Neural cell (in vitro differentiated cells): ENCODE results near the gene METAP2. TPM values are rescaled to one million over a fixed set of nuclear protein-coding genes. Genes with fewer than 3 reads are reported as not detected.

Experiments used
- H2AFZ ChIP-seq: fragments of 200-600, 300-800 bp; sonication (generic), shearing (Covaris generic); 2 replicates; pipeline ENCODE4 v1.6.0; 2014; ENCODE audit warnings: low read depth, mild to moderate bottlenecking, antibody characterized with exemption, low read length, moderate library complexity
- H3F3A ChIP-seq: fragments of 200-600 bp; shearing (Covaris generic); 2 replicates; pipeline ENCODE4 v1.6.1; 2016; ENCODE audit warnings: mild to moderate bottlenecking, moderate library complexity, mixed read lengths, antibody characterized with exemption, low read length; ENCODE audit not compliant: insufficient read depth, poor library complexity, severe bottlenecking
- H3K27ac ChIP-seq: fragments of 200-600, 300-800 bp; sonication (generic), shearing (Covaris generic); 2 replicates; pipeline ENCODE4 v1.5.1; 2014; ENCODE audit warnings: mild to moderate bottlenecking, low read length, moderate library complexity
- H3K27me3 ChIP-seq: fragments of 300-800, 200-600 bp; sonication (generic), shearing (Covaris generic); 2 replicates; pipeline ENCODE4 v1.6.0; 2014; ENCODE audit warnings: mild to moderate bottlenecking, low read depth, low read length, moderate library complexity; ENCODE audit not compliant: insufficient read depth
- H3K36me3 ChIP-seq: fragments of 300-800, 200-600 bp; sonication (generic), shearing (Covaris generic); 2 replicates; pipeline ENCODE4 v1.5.1; 2014; ENCODE audit warnings: mild to moderate bottlenecking, antibody characterized with exemption, low read length, moderate library complexity; ENCODE audit not compliant: insufficient read depth
- H3K4me2 ChIP-seq: fragments of 300-800, 200-600 bp; sonication (generic), shearing (Covaris generic); 2 replicates; pipeline ENCODE4 v1.6.0; 2014; ENCODE audit warnings: mild to moderate bottlenecking, low read length
- H3K4me3 ChIP-seq: fragments of 300-800, 200-600 bp; sonication (generic), shearing (Covaris generic); 2 replicates; pipeline ENCODE4 v1.5.1; 2014; ENCODE audit warnings: mild to moderate bottlenecking, low read length, moderate library complexity
- H3K79me2 ChIP-seq: fragments of 200-600 bp; shearing (Covaris generic); replicated peaks from 2 replicates; pipeline ENCODE4 v1.6.0; 2014; ENCODE audit warnings: mild to moderate bottlenecking, low read length, moderate library complexity; ENCODE audit not compliant: insufficient read depth
- H3K9ac ChIP-seq: fragments of 300-800, 200-600 bp; sonication (generic), shearing (Covaris generic); 2 replicates; pipeline ENCODE4 v1.6.1; 2016; ENCODE audit warnings: mild to moderate bottlenecking, low read length, mixed read lengths
- H3K9me2 ChIP-seq: fragments of 200-600 bp; shearing (Covaris generic); 2 replicates; pipeline ENCODE4 v1.6.1; 2016; ENCODE audit warnings: mild to moderate bottlenecking, low read length, mixed read lengths; ENCODE audit not compliant: insufficient read depth
- H3K9me3 ChIP-seq: fragments of 200-600, 300-800 bp; sonication (generic), shearing (Covaris generic); 2 replicates; pipeline ENCODE4 v1.6.1; 2016; ENCODE audit warnings: mild to moderate bottlenecking, mixed run types, low read length, moderate library complexity, mixed read lengths
- H4K20me1 ChIP-seq: fragments of 200-600 bp; shearing (Covaris generic); 2 replicates; pipeline ENCODE4 v1.6.1; 2016; ENCODE audit warnings: mild to moderate bottlenecking, mixed run types; ENCODE audit not compliant: insufficient read depth
- EP300 ChIP-seq: fragments of 450-650 bp; conservative IDR thresholded peaks from 2 replicates; pipeline ENCODE4 v1.6.1; 2014; ENCODE audit warnings: antibody characterized with exemption, mild to moderate bottlenecking, moderate library complexity; ENCODE audit not compliant: poor library complexity, severe bottlenecking
- EZH2 ChIP-seq: fragments of 200-600, 300-800 bp; shearing (Covaris generic), sonication (generic); IDR thresholded peaks from 2 replicates; pipeline ENCODE4 v1.6.1; 2014; ENCODE audit warnings: antibody characterized with exemption, low read length, borderline replicate concordance, mild to moderate bottlenecking; ENCODE audit not compliant: insufficient read depth, poor library complexity, severe bottlenecking
- MXI1 ChIP-seq: fragments of 450-650 bp; conservative IDR thresholded peaks from 2 replicates; pipeline ENCODE4 v1.6.1; 2014; ENCODE audit warnings: antibody characterized with exemption, mild to moderate bottlenecking; ENCODE audit not compliant: poor library complexity, severe bottlenecking
- POLR2AphosphoS5 ChIP-seq: IDR thresholded peaks from 2 replicates; pipeline ENCODE4 v1.6.1; 2012
- RAD21 ChIP-seq: fragments of 450-650 bp; conservative IDR thresholded peaks from 2 replicates; pipeline ENCODE4 v1.6.1; 2014; ENCODE audit warnings: antibody characterized with exemption, mild to moderate bottlenecking, moderate library complexity
- REST ChIP-seq: IDR thresholded peaks from 2 replicates; pipeline ENCODE4 v1.6.1; 2012; ENCODE audit warnings: borderline replicate concordance
- SMC3 ChIP-seq: fragments of 450-650 bp; conservative IDR thresholded peaks from 2 replicates; pipeline ENCODE4 v1.6.1; 2014; ENCODE audit warnings: antibody characterized with exemption, mild to moderate bottlenecking, moderate library complexity; ENCODE audit not compliant: poor library complexity
- TAF1 ChIP-seq: IDR thresholded peaks from 2 replicates; pipeline ENCODE4 v1.6.1; 2012; ENCODE audit warnings: low read depth
- polyA plus RNA-seq: library from polyadenylated mRNA; depleted of rRNA; stranded (reverse); fragments of >200 nt; gene quantifications from 2 replicates; pipeline ENCODE4 v1.2.3, GENCODE V29; 2014
- TF ChIP-seq, protein P1 (sequence below): fragments of 450-650 bp; IDR thresholded peaks from 2 replicates; pipeline ENCODE4 v1.5.1; 2014; ENCODE audit warnings: antibody characterized with exemption, mild to moderate bottlenecking, moderate library complexity; ENCODE audit not compliant: poor library complexity, severe bottlenecking

Gene METAP2
- polyA plus RNA-seq, 1 donor from 2014 or later = 78.0 TPM

- Histone ChIP-seq H3K27ac (no peak overlapping the region), H3K4me2 (no peak overlapping the region), H4K20me1 (no peaks in the 10 kb centered on the region), H3K9me3 (no peaks in the 10 kb centered on the region), H3K79me2 (peaks cover 3% of the 10 kb centered on the region), H3K4me3 (no peak overlapping the region), H3K36me3 (no peaks in the 10 kb centered on the region), H3K27me3 (no peaks in the 10 kb centered on the region), H2AFZ (no peak overlapping the region), H3K9ac (no peak overlapping the region), H3F3A (no peaks in the 10 kb centered on the region), H3K9me2 (no peaks in the 10 kb centered on the region)
- TF ChIP-seq EP300 (no peak), TAF1 (no peak), POLR2AphosphoS5 (no peak), SMC3 (no peak), EZH2 (no peak), MXI1 (no peak), RAD21 (no peak), REST (no peak)
- TF ChIP-seq, protein P1, sequence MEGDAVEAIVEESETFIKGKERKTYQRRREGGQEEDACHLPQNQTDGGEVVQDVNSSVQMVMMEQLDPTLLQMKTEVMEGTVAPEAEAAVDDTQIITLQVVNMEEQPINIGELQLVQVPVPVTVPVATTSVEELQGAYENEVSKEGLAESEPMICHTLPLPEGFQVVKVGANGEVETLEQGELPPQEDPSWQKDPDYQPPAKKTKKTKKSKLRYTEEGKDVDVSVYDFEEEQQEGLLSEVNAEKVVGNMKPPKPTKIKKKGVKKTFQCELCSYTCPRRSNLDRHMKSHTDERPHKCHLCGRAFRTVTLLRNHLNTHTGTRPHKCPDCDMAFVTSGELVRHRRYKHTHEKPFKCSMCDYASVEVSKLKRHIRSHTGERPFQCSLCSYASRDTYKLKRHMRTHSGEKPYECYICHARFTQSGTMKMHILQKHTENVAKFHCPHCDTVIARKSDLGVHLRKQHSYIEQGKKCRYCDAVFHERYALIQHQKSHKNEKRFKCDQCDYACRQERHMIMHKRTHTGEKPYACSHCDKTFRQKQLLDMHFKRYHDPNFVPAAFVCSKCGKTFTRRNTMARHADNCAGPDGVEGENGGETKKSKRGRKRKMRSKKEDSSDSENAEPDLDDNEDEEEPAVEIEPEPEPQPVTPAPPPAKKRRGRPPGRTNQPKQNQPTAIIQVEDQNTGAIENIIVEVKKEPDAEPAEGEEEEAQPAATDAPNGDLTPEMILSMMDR = no peak
These were observed 67.5 kb downstream of the METAP2 start for GRCh38 chr12:95541436-95541835.

DNA sequence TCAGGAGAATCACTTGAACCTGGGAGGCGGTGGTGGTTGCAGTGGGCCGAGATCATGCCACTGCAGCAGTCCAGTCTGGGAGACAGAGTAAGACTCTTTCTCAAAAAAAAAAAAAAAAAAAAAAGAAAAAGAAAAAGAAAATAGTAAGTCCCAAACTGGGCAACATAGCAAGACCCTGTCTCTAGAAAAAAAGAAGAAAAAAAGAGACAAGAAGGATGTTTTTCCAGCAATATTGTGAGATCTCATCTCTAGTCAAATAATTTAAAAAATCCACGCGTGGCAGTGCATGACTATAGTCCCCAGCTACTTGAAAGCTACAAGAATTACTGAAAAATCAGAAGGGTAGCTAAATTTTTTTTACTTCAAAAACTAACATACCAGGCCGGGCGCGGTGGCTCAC, 69.4 kb downstream of the METAP2 start:
- no peaks in the 10 kb centered on the region for H3F3A ChIP-seq
- TF ChIP-seq REST (no peak), TAF1 (no peak)
- TF ChIP-seq, protein P1 = no peak
- H3K79me2 ChIP-seq = peaks cover 6% of the 10 kb centered on the region
- no peaks in the 10 kb centered on the region for H3K36me3 ChIP-seq
- no peaks in the 10 kb centered on the region for H3K9me2 ChIP-seq
- no peaks in the 10 kb centered on the region for H4K20me1 ChIP-seq
- no peak overlapping the region for H3K4me2 ChIP-seq
- H3K4me3 ChIP-seq = no peak overlapping the region
- no peak overlapping the region for H3K27ac ChIP-seq
- no peak overlapping the region for H2AFZ ChIP-seq
- H3K9me3 ChIP-seq = no peaks in the 10 kb centered on the region
- peaks cover 14% of the 10 kb centered on the region for H3K27me3 ChIP-seq
- H3K9ac ChIP-seq = no peak overlapping the region
